Astrocyte of the spinal cord (primary cell): ENCODE results near the gene KCNC3.
A peak's percentile ranks its signal among the peaks of the same experiment; 100 is the strongest.

Experiments used
- DNase-seq: peaks from one replicate; pipeline ENCODE4 v3.0.0; 2011; ENCODE audit warnings: low read depth, low spot score
- H3K4me3 ChIP-seq: 2 replicates; pipeline ENCODE4 v1.5.1; 2011; ENCODE audit warnings: low read depth, mild to moderate bottlenecking, low read length, moderate library complexity
- CTCF ChIP-seq: IDR thresholded peaks from 2 replicates; pipeline ENCODE4 v1.5.1; 2012; ENCODE audit warnings: low read depth, mild to moderate bottlenecking, low read length, inconsistent platforms
- in situ Hi-C: cut with HindIII; loops from 2 replicates; pipeline ENCODE4 v1.10.0; 2017; ENCODE audit warnings: low sequenced_read_pairs

KCNC3 gene

GRCh38 chr19:50309396-50310125, 19.6 kb downstream of the KCNC3 start:
- DNase-seq, result no peak
- in situ Hi-C loops, result no loop called here
- no peak for TF ChIP-seq CTCF
- H3K4me3 ChIP-seq, result no peak overlapping the region

GRCh38 chr19:50308991-50309390, 20.2 kb downstream of the KCNC3 start:
- in situ Hi-C loops, result no loop called here
- no peak overlapping the region for H3K4me3 ChIP-seq
- DNase-seq, result no peak
- TF ChIP-seq CTCF, result no peak

GRCh38 chr19:50303558-50303957, 25.6 kb downstream of the KCNC3 start:
- DNase-seq, result no peak
- no peak for TF ChIP-seq CTCF
- in situ Hi-C loops, result no loop called here
- no peak overlapping the region for H3K4me3 ChIP-seq

- no peak for TF ChIP-seq CTCF
- no peak for DNase-seq
- H3K4me3 ChIP-seq, result no peak overlapping the region
- in situ Hi-C loops, result no loop called here
Observed at GRCh38 chr19:50301607-50301971, 27.6 kb downstream of the KCNC3 start.

- peak; percentile 81 for DNase-seq
- in situ Hi-C loops, result no loop called here
- no peak for TF ChIP-seq CTCF
- H3K4me3 ChIP-seq, result no peak overlapping the region
Observed at GRCh38 chr19:50300814-50301606, 28.2 kb downstream of the KCNC3 start.

GRCh38 chr19:50300051-50300450, 29.1 kb downstream of the KCNC3 start:
- no peak overlapping the region for H3K4me3 ChIP-seq
- no peak for TF ChIP-seq CTCF
- in situ Hi-C loops, result no loop called here
- no peak for DNase-seq
